Measurements from ENCODE around the gene PIP5K1C. TPM values are rescaled to one million over a fixed set of nuclear protein-coding genes. Genes with fewer than 3 reads are reported as not detected.
A peak's percentile ranks its signal among the peaks of the same experiment; 100 is the strongest.

PIP5K1C gene
- polyA plus RNA-seq, 2 of the 4 experiments (the other 2 are of a cell fraction): 2.6 to 9.3 TPM

- no peak overlapping the region for H3K4me3 ChIP-seq
- FAIRE-seq: no peak
- peak in 1 of 2 experiments; percentile 58 for DNase-seq (ENCODE audit: low read depth in 1 of 2, low spot score in 1 of 2)
- peaks cover 32% of the 10 kb centered on the region for H3K4me1 ChIP-seq
- 15% methylated on average over 9 of the region's 9 CpGs for WGBS (ENCODE audit: missing lambda C conversion rate)
- peak overlapping the region in 1 of 2 experiments; percentile 77; a peak in 3 of 6 replicates for H3K27ac ChIP-seq
- no peaks in the 10 kb centered on the region for H3K9me3 ChIP-seq
- ChIA-PET CTCF (interaction anchor here (0.7 to 7.5 kb wide), 7 partner anchors 14 to 770 kb away, joined by 3 to 57 read pairs (median 4); partner anchors contain the start of genes MRPL54, PIP5K1C and TJP3), POLR2A (no interaction called here)
- TF ChIP-seq ZFP36 (IDR thresholded peaks at IDR 0.05; ENCODE audit: borderline replicate concordance, partially characterized antibody): peak; percentile 35
- TF ChIP-seq ESRRA (IDR thresholded peaks at IDR 0.05; ENCODE audit: borderline replicate concordance, low read length): no peak
- peak; percentile 49 to 60; a peak in 3 of 6 replicates for ATAC-seq
- peak overlapping the region; percentile 89 for H3K4me2 ChIP-seq
These were observed 20.2 kb upstream of the PIP5K1C start for GRCh38 chr19:3720349-3720917.

DNA sequence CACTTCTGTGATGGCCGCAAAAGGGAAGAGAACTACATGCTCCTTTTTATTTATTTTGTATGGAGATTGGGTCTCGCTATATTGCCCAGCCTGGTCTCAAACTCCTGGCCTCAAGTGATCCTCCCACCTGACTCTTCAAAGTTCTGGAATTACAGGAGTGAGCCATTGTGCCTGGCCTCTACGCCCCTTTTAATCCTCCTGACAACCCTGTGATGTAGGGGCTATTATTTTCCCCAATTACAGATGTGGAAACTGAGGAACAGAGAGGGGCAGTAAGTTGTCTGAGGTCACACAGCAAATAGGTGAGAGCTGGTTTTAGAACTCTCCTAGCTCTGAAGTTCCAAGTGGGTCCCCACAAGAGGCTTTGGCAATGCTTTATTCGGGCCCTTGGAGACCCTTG, 19.6 kb upstream of the PIP5K1C start:
- Histone ChIP-seq H3K4me1 (peaks cover 32% of the 10 kb centered on the region), H3K4me3 (no peak overlapping the region), H3K27ac (peak overlapping the region in 1 of 2 experiments; percentile 77; a peak in 3 of 6 replicates), H3K4me2 (no peak overlapping the region), H3K9me3 (no peaks in the 10 kb centered on the region)
- ChIA-PET CTCF (interaction anchor here (0.7 to 7.5 kb wide), 8 partner anchors 14 to 770 kb away, joined by 3 to 57 read pairs (median 4); partner anchors contain the start of genes MRPL54, PIP5K1C and TJP3), POLR2A (no interaction called here)
- FAIRE-seq (no peak), DNase-seq (ENCODE audit: low read depth in 1 of 2, low spot score in 1 of 2) (no peak), ATAC-seq (no peak)
- TF ChIP-seq PHF8 (IDR thresholded peaks at IDR 0.05; ENCODE audit: borderline replicate concordance, low read depth): no peak
- TF ChIP-seq ZFP36 (IDR thresholded peaks at IDR 0.05; ENCODE audit: borderline replicate concordance, partially characterized antibody): peak; percentile 3
- 82% methylated on average over 4 of the region's 4 CpGs for WGBS (ENCODE audit: missing lambda C conversion rate)

- FAIRE-seq (no peak), ATAC-seq (no peak), DNase-seq (ENCODE audit: low read depth in 1 of 2, low spot score in 1 of 2) (peak in 1 of 2 experiments; percentile 51)
- POLR2A ChIA-PET: no interaction called here
- peaks cover 51% of the 10 kb centered on the region for H3K4me1 ChIP-seq
- H3K4me3 ChIP-seq: no peak overlapping the region
- H3K9me3 ChIP-seq: no peaks in the 10 kb centered on the region
- H3K27ac ChIP-seq: peak overlapping the region in 1 of 2 experiments; percentile 33; a peak in 1 of 6 replicates
- CTCF ChIA-PET: interaction anchor here (1.1 to 7.5 kb wide), 4 partner anchors 10 to 411 kb away, joined by 3 to 57 read pairs (median 16); partner anchors contain the start of gene TJP3
- TF ChIP-seq KDM1A (IDR thresholded peaks at IDR 0.05; ENCODE audit: low read depth): peak; percentile 61
- TF ChIP-seq ZSCAN20 (CRISPR knock-in tag; IDR thresholded peaks at IDR 0.05): no peak
- no peak for TF ChIP-seq FOSL2 (IDR thresholded peaks at IDR 0.05)
- peak; percentile 47 for TF ChIP-seq FOSL2 (CRISPR knock-in tag; IDR thresholded peaks at IDR 0.05)
- 61% methylated on average over 10 of the region's 16 CpGs for WGBS (ENCODE audit: missing lambda C conversion rate)
- no peak overlapping the region for H3K4me2 ChIP-seq
These were observed 15.9 kb upstream of the PIP5K1C start for GRCh38 chr19:3716147-3716668.

GRCh38 chr19:3712663-3713611, 12.7 kb upstream of the PIP5K1C start:
- Histone ChIP-seq H3K4me2 (peak overlapping the region; percentile 77), H3K4me3 (0 out of 3 replicates have a peak overlapping the region, but pooled peaks have one; percentile 2), H3K4me1 (peaks cover 58% of the 10 kb centered on the region), H3K9me3 (no peaks in the 10 kb centered on the region), H3K27ac (peak overlapping the region; percentile 62 to 83)
- CTCF ChIA-PET: interaction anchor here (0.6 to 1.2 kb wide), 2 partner anchors 8 to 49 kb away, joined by 3 read pairs; partner anchors contain the start of genes APBA3 and MRPL54
- ATAC-seq (peak; percentile 49 to 61; a peak in 5 of 6 replicates), DNase-seq (ENCODE audit: low read depth in 1 of 2, low spot score in 1 of 2) (peak in 1 of 2 experiments; percentile 63), FAIRE-seq (no peak)
- POLR2A ChIA-PET: no interaction called here
- TF ChIP-seq ZFP36 (IDR thresholded peaks at IDR 0.05; ENCODE audit: borderline replicate concordance, partially characterized antibody) (no peak), HOXB13 (CRISPR knock-in tag; IDR thresholded peaks at IDR 0.05; ENCODE audit: low read depth) (no peak), KDM5A (IDR thresholded peaks at IDR 0.05) (no peak)
- 36% methylated on average over 23 of the region's 23 CpGs for WGBS (ENCODE audit: missing lambda C conversion rate)

GRCh38 chr19:3710265-3710812, 10.1 kb upstream of the PIP5K1C start:
- ChIA-PET POLR2A (no interaction called here), CTCF (interaction anchor here (0.7 to 3.2 kb wide), 5 partner anchors 9 to 1896 kb away, joined by 3 to 13 read pairs (median 5); partner anchors contain the start of gene PIP5K1C)
- 12% methylated on average over 19 of the region's 20 CpGs for WGBS (ENCODE audit: missing lambda C conversion rate)
- peak overlapping the region; percentile 91 for H3K4me2 ChIP-seq
- DNase-seq (ENCODE audit: low read depth in 1 of 2, low spot score in 1 of 2): peak; percentile 82 to 93
- H3K27ac ChIP-seq: peak overlapping the region; percentile 61 to 83
- FAIRE-seq: no peak
- H3K4me1 ChIP-seq: peaks cover 60% of the 10 kb centered on the region
- TF ChIP-seq JUN (IDR thresholded peaks at IDR 0.05) (peak in 1 of 2 experiments; percentile 35; a peak in 1 of 5 replicates), FOXS1 (CRISPR knock-in tag; IDR thresholded peaks at IDR 0.05) (no peak), MYC (IDR thresholded peaks at IDR 0.05; ENCODE audit: borderline replicate concordance, low read length) (peak; percentile 50; the same call in 1 of the 2 replicates), ZFP36 (IDR thresholded peaks at IDR 0.05; ENCODE audit: borderline replicate concordance, partially characterized antibody) (peak; percentile 78), PHF8 (IDR thresholded peaks at IDR 0.05; ENCODE audit: borderline replicate concordance, low read depth) (no peak)
- TF ChIP-seq, protein P1, sequence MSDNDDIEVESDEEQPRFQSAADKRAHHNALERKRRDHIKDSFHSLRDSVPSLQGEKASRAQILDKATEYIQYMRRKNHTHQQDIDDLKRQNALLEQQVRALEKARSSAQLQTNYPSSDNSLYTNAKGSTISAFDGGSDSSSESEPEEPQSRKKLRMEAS (IDR thresholded peaks at IDR 0.05): peak; percentile 68; the same call in 1 of the 2 replicates
- no peak overlapping the region for H3K4me3 ChIP-seq
- ATAC-seq: peak; percentile 83
- no peaks in the 10 kb centered on the region for H3K9me3 ChIP-seq

All from A549 (cell line).